Glomerular endothelial cell (primary cell): ENCODE data around the gene CD8B. TPM values are rescaled to one million over a fixed set of nuclear protein-coding genes. Genes with fewer than 3 reads are reported as not detected.
"Not testable (repeated sequence)": the region's sequence is repeated elsewhere in the genome, so short reads cannot be mapped to it uniquely, and the experiment has no call there.

Source experiments
- DNase-seq: peaks from one replicate; pipeline ENCODE4 v3.0.0-alpha.2; 2011; ENCODE audit warnings: low read depth, low spot score; ENCODE audit errors: extremely low read depth
- total RNA-seq: library from RNA; depleted of rRNA; stranded (reverse); fragments of >200 nt; gene quantifications from 2 replicates; pipeline ENCODE4 v1.2.3, GENCODE V29; 2015

The CD8B gene
- total RNA-seq, result not detected in 2 replicates

GRCh38 chr2:86861628-86862379 is at the start of gene CD8B:
TSS of gene CD8B (minus strand) at chr2:86861886. CDS start at chr2:86861865, 21 bp downstream.
- not testable (repeated sequence) for DNase-seq

DNA sequence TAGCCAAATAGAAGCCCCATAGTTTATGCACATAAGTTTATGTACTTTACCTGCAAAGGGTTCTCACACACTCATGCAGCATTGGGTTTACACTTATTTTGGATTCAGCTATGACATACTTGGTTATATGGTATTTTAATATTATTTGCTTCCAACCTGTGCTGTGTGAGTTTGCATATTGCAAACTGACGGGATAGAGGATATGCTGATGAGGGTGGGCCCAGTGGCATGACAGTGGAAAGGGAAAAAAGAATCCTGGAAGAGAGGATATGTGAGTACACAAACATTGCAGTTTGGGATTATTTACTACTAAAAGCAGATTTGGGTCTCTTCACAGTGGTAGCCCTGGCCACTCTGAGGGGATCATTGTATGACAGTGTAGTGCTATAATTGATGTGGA is 44.2 kb upstream of the CD8B start:
- DNase-seq, result not testable (repeated sequence)

DNA sequence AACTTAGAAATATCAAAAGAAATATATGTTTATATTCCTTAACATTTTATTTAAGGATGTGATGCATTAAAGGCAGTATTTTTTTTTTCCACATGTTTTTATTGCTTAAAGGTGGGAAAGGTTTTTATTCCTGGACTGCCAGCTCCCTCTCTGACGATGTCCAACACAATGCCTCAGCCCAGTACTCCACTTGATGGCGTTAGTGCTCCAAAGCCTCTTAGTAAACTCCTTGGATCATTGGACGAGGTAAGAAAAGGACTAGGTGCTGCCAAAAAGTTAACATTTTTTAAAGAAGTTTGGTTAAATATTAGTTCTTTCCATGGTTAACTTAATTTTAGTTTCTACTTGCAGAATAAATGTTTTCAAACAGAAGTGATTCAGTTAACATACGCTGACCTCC is 39.0 kb upstream of the CD8B start:
- DNase-seq, result not testable (repeated sequence)

DNA sequence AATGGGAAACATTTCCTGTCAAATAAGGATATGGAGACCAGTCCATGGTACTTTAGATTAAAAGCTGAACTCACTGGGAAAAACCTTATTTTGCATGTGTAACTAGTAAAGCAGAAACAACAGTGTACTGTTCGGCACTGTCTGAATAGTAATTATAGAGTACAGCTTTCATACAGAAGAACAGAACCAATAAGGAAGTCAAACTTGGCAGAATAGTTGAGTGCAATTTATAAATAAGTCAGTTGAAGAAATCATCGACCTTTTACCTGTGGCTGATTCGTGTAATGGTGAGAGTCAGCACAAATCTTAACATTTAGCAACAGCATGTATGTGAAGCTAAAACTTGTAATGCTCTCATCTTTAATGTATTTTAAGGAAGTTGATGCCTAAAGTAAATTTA is 24.3 kb upstream of the CD8B start:
- DNase-seq, result not testable (repeated sequence)

DNA sequence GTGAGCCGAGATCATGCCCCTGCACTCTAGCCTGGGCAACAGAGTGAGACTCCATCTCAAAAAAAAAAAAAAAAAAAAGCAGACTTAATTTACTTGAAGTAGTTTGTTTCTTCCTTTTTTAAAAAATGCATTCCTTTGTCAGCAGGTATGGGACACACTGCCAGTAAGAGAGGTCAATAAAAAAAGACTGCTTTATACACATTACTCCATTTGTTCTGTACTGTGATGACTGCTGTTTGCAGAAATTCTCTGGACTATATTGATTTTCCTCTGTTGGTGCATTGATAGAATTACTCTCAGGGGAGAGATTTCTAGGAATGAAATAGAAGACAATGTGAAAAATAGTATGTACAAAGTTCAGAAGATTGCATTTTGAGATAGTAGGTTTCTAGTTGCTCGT is 21.2 kb upstream of the CD8B start:
- not testable (repeated sequence) for DNase-seq

- not testable (repeated sequence) for DNase-seq
Measured at GRCh38 chr2:86882118-86882665, 20.5 kb upstream of the CD8B start.

- not testable (repeated sequence) for DNase-seq
Measured at GRCh38 chr2:86878986-86879385, 17.3 kb upstream of the CD8B start.

DNA sequence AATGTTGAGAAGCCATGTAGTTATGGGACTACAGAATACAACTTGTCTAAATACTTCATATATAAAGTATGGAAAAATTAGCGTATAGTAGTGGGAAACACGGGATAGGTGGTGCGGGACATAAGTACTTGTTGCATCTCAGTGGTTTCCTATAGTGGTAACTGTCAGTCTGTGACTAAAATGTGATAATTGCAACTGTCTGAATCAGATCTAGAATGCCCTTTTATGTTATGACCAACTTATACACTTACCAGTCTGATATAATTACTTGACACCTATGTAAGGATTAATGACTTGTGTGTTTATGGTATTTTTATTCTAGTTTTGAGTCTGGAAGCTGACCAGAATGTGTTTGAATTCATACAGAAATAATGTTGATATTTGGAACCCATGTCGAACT is 9.3 kb upstream of the CD8B start:
- not testable (repeated sequence) for DNase-seq

DNA sequence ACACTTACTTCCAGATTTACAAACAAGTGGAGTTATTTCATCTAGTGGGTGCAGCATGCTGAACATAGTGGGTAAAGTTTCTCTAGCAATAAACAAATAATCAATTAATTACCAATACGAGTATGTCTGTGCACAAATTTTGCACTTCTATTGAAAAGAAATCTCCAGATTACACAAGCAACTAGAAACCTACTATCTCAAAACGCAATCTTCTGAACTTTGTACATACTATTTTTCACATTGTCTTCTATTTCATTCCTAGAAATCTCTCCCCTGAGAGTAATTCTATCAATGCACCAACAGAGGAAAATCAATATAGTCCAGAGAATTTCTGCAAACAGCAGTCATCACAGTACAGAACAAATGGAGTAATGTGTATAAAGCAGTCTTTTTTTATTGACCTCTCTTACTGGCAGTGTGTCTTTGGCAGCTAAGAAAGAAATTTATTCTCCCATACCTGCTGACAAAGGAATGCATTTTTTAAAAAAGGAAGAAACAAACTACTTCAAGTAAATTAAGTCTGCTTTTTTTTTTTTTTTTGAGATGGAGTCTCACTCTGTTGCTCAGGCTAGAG is 7.3 kb upstream of the CD8B start:
- not testable (repeated sequence) for DNase-seq

DNA sequence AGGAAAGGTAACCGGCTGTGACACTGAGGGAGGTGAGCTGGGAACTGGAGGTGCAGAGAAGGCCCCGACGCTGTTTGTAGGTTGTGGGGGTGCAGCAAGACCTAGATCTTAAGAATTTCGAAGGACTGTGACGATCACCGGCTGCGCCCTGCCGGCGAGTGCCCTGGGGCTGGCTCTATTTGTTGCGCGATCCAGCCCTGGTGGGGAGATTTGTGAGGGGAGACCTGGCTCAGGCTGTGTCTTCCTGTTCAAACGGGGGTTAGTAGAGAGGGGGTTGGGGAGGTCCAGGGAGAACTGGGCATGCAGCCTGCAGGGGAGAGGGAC is 656 bp upstream of the CD8B start:
- not testable (repeated sequence) for DNase-seq

DNA sequence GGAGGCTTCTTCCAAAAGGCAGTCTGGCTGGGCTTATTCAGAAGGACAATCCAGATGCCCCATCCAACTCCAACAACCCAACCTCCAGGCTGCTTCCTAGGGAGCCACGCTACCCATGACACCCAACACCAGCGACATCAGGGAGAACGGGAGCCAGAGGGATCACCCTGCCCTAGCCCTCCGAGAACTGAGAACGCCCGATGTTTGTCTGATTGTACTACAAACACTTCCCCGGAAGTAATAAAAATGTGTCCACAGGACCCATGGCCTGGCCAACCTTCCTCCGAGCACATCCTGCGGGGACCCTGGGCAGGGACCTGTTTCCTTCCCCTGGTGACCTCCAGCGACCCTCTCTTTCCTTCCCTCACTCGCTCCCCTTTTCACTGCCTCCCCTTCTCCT is 511 bp downstream of the CD8B start:
- DNase-seq, result not testable (repeated sequence)

DNA sequence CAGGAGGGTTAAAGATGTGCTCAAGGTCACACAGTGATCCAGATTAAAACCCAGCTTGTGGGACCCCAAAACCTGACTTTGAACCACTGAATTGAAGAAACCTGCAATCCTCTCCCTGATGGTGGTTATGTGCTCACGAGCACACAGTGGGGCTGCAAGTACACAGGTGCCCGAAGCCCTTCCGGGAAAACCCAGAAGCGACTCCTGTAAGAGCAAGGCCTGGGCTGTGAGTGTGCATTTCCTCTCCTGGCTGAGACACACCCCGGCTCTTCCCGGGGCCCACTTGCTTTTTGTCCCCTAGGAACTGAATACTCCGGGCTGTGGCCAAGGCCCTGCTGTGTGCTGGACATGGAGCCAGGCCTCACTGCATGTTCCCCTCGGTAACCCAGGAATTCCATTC is 1.1 kb downstream of the CD8B start:
- DNase-seq, result not testable (repeated sequence)

GRCh38 chr2:86857688-86858087 is 4.0 kb downstream of the CD8B start:
- not testable (repeated sequence) for DNase-seq

DNA sequence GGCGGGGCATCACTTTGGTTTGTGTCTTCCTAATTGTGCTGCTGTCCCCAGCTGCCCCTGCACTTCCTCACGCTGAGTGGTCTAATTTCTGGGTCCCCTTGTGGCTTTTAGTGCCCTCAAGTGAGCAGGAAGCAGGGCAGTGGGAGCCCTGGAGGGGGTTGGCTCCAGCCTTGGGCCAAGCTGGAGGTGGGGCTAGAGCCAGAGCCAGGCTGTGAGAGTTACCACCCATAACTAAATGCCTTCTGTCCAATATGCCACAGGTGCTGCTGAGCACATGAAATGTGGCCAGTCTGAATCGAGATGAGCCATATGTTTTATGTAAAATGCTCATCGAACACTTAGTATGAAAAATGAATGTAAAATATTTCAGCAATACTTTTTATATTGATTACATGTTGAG is 5.2 kb downstream of the CD8B start:
- not testable (repeated sequence) for DNase-seq

DNA sequence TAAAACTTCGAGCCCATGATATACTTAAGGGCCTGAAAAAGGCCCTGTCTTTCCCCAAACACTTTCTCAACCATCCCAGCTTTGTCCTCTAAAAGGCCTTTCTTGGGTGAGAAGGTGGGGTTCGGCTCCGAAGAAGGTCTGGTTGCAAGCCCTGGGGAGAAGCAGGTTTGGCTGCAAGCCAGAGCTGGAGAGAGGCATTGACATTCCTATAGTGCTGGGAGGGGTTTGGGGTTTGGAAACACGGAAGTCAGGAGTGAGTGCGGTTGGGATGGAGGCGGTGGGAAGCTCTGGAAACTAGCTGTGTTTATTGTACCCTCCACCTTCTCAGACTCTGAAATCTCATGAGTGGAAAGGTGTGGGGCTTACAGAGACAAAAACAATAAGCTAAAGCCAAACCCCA is 5.7 kb downstream of the CD8B start:
- DNase-seq, result not testable (repeated sequence)

- not testable (repeated sequence) for DNase-seq
Measured at GRCh38 chr2:86851581-86851980, 10.1 kb downstream of the CD8B start.

DNA sequence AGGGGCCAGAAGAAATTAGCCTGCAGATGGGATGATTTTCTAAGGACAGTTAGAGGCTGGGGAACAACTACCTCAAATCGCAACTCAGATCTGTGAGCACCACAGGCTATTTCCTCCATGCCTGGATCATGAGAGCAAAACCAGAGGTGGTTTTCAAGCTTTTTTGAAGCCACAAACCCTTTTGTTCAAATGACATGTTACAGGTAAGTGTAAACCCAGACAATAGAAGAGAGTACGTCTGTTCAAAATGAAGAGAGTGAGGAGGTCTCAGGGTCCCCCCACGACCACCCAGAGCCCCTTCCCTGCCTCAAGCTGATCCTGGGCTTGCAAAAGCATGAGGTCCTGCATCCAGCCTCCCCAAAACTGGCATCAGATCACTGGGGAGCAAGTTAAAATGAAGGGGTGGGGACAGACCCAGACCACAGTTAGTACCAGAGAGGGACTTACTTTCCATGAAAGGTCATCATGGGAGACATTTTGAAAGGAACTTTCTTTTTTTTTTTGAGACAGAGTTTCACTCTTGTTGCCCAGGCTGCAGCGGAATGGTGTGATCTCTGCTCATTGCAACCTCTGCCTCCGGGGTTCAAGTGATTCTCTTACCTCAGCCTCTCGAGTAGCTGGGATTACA is 19.0 kb downstream of the CD8B start:
- not testable (repeated sequence) for DNase-seq

GRCh38 chr2:86841330-86841729 is 20.4 kb downstream of the CD8B start:
- DNase-seq, result not testable (repeated sequence)

- DNase-seq, result not testable (repeated sequence)
Measured at GRCh38 chr2:86839871-86840548, 21.7 kb downstream of the CD8B start.

GRCh38 chr2:86839455-86839854 is 22.2 kb downstream of the CD8B start:
- not testable (repeated sequence) for DNase-seq

DNA sequence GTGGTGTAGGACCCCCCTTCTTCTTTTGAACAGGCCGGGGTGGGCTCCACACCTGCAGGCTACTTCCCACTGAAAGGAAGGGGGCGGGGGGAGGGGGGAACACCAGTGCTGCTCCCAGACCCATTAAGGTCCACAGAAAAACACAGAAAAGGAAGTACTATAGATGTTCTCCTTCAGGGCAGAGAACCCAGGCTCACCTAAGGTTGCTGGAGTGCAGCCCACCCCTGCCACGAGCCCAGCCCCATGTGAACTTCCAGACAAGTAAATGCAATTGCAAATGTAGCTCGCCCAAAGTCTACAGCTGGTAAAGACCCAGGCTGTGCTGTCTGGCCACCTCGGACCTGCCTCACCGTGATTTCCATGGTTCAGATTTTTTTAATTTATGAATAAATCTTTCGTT is 24.0 kb downstream of the CD8B start:
- not testable (repeated sequence) for DNase-seq
